Stimulated activated CD4-positive, alpha-beta T cell treated with anti-CD3 and anti-CD28 coated beads, Interleukin-1b, Interleukin-23, amount 100 ng/mL, for 24 hours (primary cell): ENCODE measurements around the gene SLC51A.
"Not testable (repeated sequence)": the region's sequence is repeated elsewhere in the genome, so short reads cannot be mapped to it uniquely, and the experiment has no call there.

Source experiments
- DNase-seq, 4 experiments: peaks; one replicate each; pipeline ENCODE4 v3.0.0-alpha.2; 2020; ENCODE audit warnings: low read depth in 4 of 4, low spot score in 1 of 4

Gene SLC51A

GRCh38 chr3:196193133-196193735, 23.1 kb upstream of the SLC51A start:
- no peak for DNase-seq

- no peak for DNase-seq
Measured at GRCh38 chr3:196193736-196194541, 22.4 kb upstream of the SLC51A start.

- no peak for DNase-seq
Measured at GRCh38 chr3:196194542-196194915, 21.8 kb upstream of the SLC51A start.

- DNase-seq = no peak
Measured at GRCh38 chr3:196195664-196196265, 20.6 kb upstream of the SLC51A start.

- DNase-seq = no peak
Measured at GRCh38 chr3:196197524-196197923, 18.8 kb upstream of the SLC51A start.

- no peak for DNase-seq
Measured at GRCh38 chr3:196198081-196198675, 18.2 kb upstream of the SLC51A start.

GRCh38 chr3:196198771-196199753, 17.3 kb upstream of the SLC51A start:
- DNase-seq = no peak

- DNase-seq = no peak
Measured at GRCh38 chr3:196202516-196202970, 13.8 kb upstream of the SLC51A start.

- no peak for DNase-seq
Measured at GRCh38 chr3:196203846-196204245, 12.5 kb upstream of the SLC51A start.

GRCh38 chr3:196205442-196206205, 10.7 kb upstream of the SLC51A start:
- not testable (repeated sequence) for DNase-seq

GRCh38 chr3:196207159-196207832, 9.0 kb upstream of the SLC51A start:
- DNase-seq = no peak

GRCh38 chr3:196207833-196208607, 8.3 kb upstream of the SLC51A start:
- peak in 2 of 4 experiments; percentile 39 to 57 for DNase-seq

GRCh38 chr3:196208942-196209695, 7.2 kb upstream of the SLC51A start:
- DNase-seq = no peak

GRCh38 chr3:196209944-196210672, 6.2 kb upstream of the SLC51A start:
- not testable (repeated sequence) for DNase-seq

- no peak for DNase-seq
Measured at GRCh38 chr3:196210673-196211556, 5.4 kb upstream of the SLC51A start, which contains the start of gene ZDHHC19. ZDHHC19 (minus strand) TSS chr3:196211400; CDS start chr3:196211315, 85 bp downstream.
